Vagina (tissue), 2 donors: ENCODE data around the gene NSMCE3. TPM values are rescaled to one million over a fixed set of nuclear protein-coding genes. Genes with fewer than 3 reads are reported as not detected.

ENCODE experiments used
- DNase-seq, 2 donors: peaks; one replicate each; pipeline ENCODE4 v3.0.0-alpha.2; 2017; ENCODE audit errors: extremely low spot score in 2 of 2
- H3K27ac ChIP-seq: fragments of 200-600 bp; sonication (generic); one replicate; pipeline ENCODE4 v1.5.1; 2019
- H3K27me3 ChIP-seq: fragments of 200-600 bp; sonication (generic); one replicate; pipeline ENCODE4 v1.5.1; 2019
- H3K36me3 ChIP-seq, 2 donors: fragments of 200-600 bp; sonication (generic); one replicate each; pipeline ENCODE4 v1.5.1; 2017 to 2019
- H3K4me1 ChIP-seq: fragments of 200-600 bp; sonication (generic); one replicate; pipeline ENCODE4 v1.5.1; 2019
- H3K4me3 ChIP-seq, 2 donors: fragments of 200-600 bp; sonication (generic); 1 replicate in 1 of 2; 2 replicates in 1 of 2; pipeline ENCODE4 v1.5.1; 2016 to 2019
- H3K9me3 ChIP-seq: fragments of 200-600 bp; sonication (generic); one replicate; pipeline ENCODE4 v1.5.1; 2019
- POLR2A ChIP-seq, 2 donors: fragments of 450-650 bp; IDR thresholded peaks; one replicate each; pipeline ENCODE4 v1.6.1; 2017; ENCODE audit warnings: antibody characterized with exemption in 2 of 2, mild to moderate bottlenecking in 2 of 2, moderate library complexity in 2 of 2
- POLR2AphosphoS5 ChIP-seq, 2 donors: sonication (generic); formaldehyde crosslinking; IDR thresholded peaks; one replicate each; pipeline ENCODE4 v1.9.0; 2017; ENCODE audit warnings: antibody characterized with exemption in 2 of 2, mild to moderate bottlenecking in 2 of 2, low read depth in 1 of 2; ENCODE audit not compliant: insufficient read depth in 1 of 2
- intact Hi-C: fragments of 100-400 bp; cut with DNase I; formaldehyde crosslinking; loops from one replicate; pipeline ENCODE4 v1.15.1; 2023
- small RNA-seq: library from RNA; depleted of rRNA; stranded (forward); fragments of <200 nt; gene quantifications from one replicate; pipeline ENCODE3, GENCODE V24; 2016
- total RNA-seq: library from RNA; depleted of rRNA; stranded (reverse); fragments of >200 nt; gene quantifications from one replicate; pipeline ENCODE4 v1.2.3, GENCODE V29; 2016
- TF ChIP-seq, protein P1 (sequence below), 3 experiments: fragments of 450-650 bp in 2 of 3; fragments of 200-600 bp in 1 of 3; sonication (generic) in 1 of 3; IDR thresholded peaks; one replicate each; pipeline ENCODE4 v1.5.1; 2017 to 2019; ENCODE audit warnings: antibody characterized with exemption in 3 of 3, mild to moderate bottlenecking in 2 of 3, moderate library complexity in 2 of 3

Gene NSMCE3
- total RNA-seq, 1 donor from 2014 or later = 8.8 TPM

DNA sequence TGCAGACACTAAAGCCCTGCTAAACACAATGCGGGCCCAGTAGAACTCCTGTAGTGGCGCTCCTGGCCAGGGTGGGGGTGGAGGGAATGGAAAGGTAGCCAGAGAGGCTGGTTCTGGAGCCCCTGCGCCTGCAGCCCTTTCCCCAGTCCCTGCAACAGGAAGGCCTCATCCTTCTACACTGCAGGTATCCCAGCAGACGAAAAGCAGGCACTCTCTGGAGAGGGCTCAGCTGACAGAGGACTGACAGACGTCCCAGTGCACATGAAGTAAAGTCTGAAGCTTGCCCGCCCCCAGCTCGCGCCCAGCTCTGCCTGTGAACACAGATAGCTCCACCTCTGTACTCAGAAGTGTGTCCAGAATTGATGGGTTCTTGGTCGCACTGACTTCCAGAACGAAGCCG, 46.0 kb downstream of the NSMCE3 start:
- intact Hi-C loops = no loop called here
- H3K36me3 ChIP-seq = no peaks in the 10 kb centered on the region
- no peaks in the 10 kb centered on the region for H3K9me3 ChIP-seq
- H3K4me3 ChIP-seq = no peak overlapping the region
- DNase-seq = no peak
- no peaks in the 10 kb centered on the region for H3K4me1 ChIP-seq
- no peaks in the 10 kb centered on the region for H3K27me3 ChIP-seq
- no peak for TF ChIP-seq POLR2AphosphoS5 (IDR thresholded peaks at IDR 0.05; ENCODE audit: insufficient read depth in 1 of 2, low read depth in 1 of 2)
- no peak for TF ChIP-seq POLR2A (IDR thresholded peaks at IDR 0.05)
- TF ChIP-seq, protein P1, sequence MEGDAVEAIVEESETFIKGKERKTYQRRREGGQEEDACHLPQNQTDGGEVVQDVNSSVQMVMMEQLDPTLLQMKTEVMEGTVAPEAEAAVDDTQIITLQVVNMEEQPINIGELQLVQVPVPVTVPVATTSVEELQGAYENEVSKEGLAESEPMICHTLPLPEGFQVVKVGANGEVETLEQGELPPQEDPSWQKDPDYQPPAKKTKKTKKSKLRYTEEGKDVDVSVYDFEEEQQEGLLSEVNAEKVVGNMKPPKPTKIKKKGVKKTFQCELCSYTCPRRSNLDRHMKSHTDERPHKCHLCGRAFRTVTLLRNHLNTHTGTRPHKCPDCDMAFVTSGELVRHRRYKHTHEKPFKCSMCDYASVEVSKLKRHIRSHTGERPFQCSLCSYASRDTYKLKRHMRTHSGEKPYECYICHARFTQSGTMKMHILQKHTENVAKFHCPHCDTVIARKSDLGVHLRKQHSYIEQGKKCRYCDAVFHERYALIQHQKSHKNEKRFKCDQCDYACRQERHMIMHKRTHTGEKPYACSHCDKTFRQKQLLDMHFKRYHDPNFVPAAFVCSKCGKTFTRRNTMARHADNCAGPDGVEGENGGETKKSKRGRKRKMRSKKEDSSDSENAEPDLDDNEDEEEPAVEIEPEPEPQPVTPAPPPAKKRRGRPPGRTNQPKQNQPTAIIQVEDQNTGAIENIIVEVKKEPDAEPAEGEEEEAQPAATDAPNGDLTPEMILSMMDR (IDR thresholded peaks at IDR 0.05) = no peak
- no peak overlapping the region for H3K27ac ChIP-seq

- no peaks in the 10 kb centered on the region for H3K27me3 ChIP-seq
- TF ChIP-seq POLR2A (IDR thresholded peaks at IDR 0.05) (no peak), POLR2AphosphoS5 (IDR thresholded peaks at IDR 0.05; ENCODE audit: insufficient read depth in 1 of 2, low read depth in 1 of 2) (no peak)
- TF ChIP-seq, protein P1 (IDR thresholded peaks at IDR 0.05) = no peak
- H3K4me3 ChIP-seq = no peak overlapping the region
- no peak for DNase-seq
- H3K9me3 ChIP-seq = no peaks in the 10 kb centered on the region
- H3K4me1 ChIP-seq = no peaks in the 10 kb centered on the region
- H3K27ac ChIP-seq = no peak overlapping the region
- H3K36me3 ChIP-seq = no peaks in the 10 kb centered on the region
- intact Hi-C loops = no loop called here
Measured at GRCh38 chr15:29222129-29222853, 47.3 kb downstream of the NSMCE3 start.

- H3K27ac ChIP-seq = no peak overlapping the region
- H3K9me3 ChIP-seq = no peaks in the 10 kb centered on the region
- no peak for DNase-seq
- TF ChIP-seq, protein P1 (IDR thresholded peaks at IDR 0.05) = no peak
- TF ChIP-seq POLR2A (IDR thresholded peaks at IDR 0.05) (no peak), POLR2AphosphoS5 (IDR thresholded peaks at IDR 0.05; ENCODE audit: insufficient read depth in 1 of 2, low read depth in 1 of 2) (no peak)
- no peaks in the 10 kb centered on the region for H3K4me1 ChIP-seq
- H3K36me3 ChIP-seq = no peaks in the 10 kb centered on the region
- H3K27me3 ChIP-seq = no peaks in the 10 kb centered on the region
- no peak overlapping the region for H3K4me3 ChIP-seq
- intact Hi-C loops = no loop called here
Measured at GRCh38 chr15:29220852-29221251, 48.8 kb downstream of the NSMCE3 start.

DNA sequence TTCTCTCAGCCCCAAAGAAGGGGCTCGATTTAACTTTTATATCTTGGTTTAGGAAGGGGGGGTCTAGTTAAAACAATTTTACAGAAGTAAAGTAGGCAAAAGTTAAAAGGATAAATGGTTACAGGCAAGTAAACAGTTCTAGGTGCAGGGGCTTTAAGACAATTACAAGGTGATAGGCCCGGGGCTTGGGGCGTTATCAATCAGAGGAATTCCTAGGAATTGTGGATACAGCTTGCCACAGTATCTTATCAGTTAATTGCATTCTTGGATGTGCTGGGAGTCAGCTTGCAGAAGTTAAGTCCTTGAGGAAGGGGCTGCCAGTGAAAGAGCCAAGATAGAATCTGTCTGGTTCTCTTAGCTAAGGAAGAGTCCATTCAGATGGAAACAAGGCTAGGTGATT, 52.7 kb downstream of the NSMCE3 start:
- intact Hi-C loops = no loop called here
- Histone ChIP-seq H3K36me3 (no peaks in the 10 kb centered on the region), H3K4me1 (no peaks in the 10 kb centered on the region), H3K4me3 (no peak overlapping the region), H3K27me3 (no peaks in the 10 kb centered on the region), H3K9me3 (no peaks in the 10 kb centered on the region), H3K27ac (no peak overlapping the region)
- DNase-seq = no peak
- TF ChIP-seq POLR2AphosphoS5 (IDR thresholded peaks at IDR 0.05; ENCODE audit: insufficient read depth in 1 of 2, low read depth in 1 of 2) = no peak
- TF ChIP-seq, protein P1 (IDR thresholded peaks at IDR 0.05) = no peak
- no peak for TF ChIP-seq POLR2A (IDR thresholded peaks at IDR 0.05)

Small RNA genes within 50 kb of the gene (small RNA-seq; reads per million reads assigned to genes)
- gene RF00201 = not detected
